HepG2 (cell line): ENCODE results near the gene SBSN. TPM values are rescaled to one million over a fixed set of nuclear protein-coding genes. Genes with fewer than 3 reads are reported as not detected.

Experiments
- ATAC-seq: fragments of 200-7000 bp; cut with Tn5 transposase; 3 replicates; pipeline ENCODE4 v1.9.1; 2020; ENCODE audit warnings: mild to moderate bottlenecking, moderate library complexity
- BruUV-seq: library from RNA; stranded (reverse); fragments of 400-500 nt; replicated peaks from 2 replicates; lab custom pipeline; 2021; lab: Mats Ljungman, UMichigan
- CTCF ChIA-PET: fragments of 300-600 bp; formaldehyde crosslinking; extraction: SDS; loops from one replicate; lab custom pipeline; 2021; ENCODE audit warnings: low total read pairs, inconsistent platforms, low intra/inter-chr PET ratio; lab: Yijun Ruan, JAX
- POLR2A ChIA-PET: fragments of 350-600 bp; sonication (Branson Sonifier 250); formaldehyde crosslinking; loops from one replicate; lab custom pipeline; 2020; ENCODE audit warnings: antibody characterized with exemption, inconsistent platforms; lab: Yijun Ruan, JAX
- DNase-seq: peaks from one replicate; pipeline ENCODE4 v3.0.0-alpha.2; 2015; ENCODE audit warnings: low spot score
- FAIRE-seq: peaks from 3 replicates; lab custom pipeline; 2011; peaks lifted over from hg19 to GRCh38; lab: Jason Lieb, UNC
- H2AFZ ChIP-seq: one replicate; pipeline ENCODE4 v1.6.1; 2011; ENCODE audit warnings: low read length, inconsistent platforms
- H3K27ac ChIP-seq: fragments of 300-600 bp; 3 replicates; pipeline ENCODE4 v1.8.0; 2011; ENCODE audit warnings: mixed run types, mild to moderate bottlenecking, mixed read lengths, low read length, inconsistent platforms; ENCODE audit not compliant: insufficient read depth; ENCODE audit errors: extremely low read length
- H3K27me3 ChIP-seq, 2 experiments: fragments of 200-600 bp in 1 of 2; 2 replicates in 1 of 2; 3 replicates in 1 of 2; pipeline versions ENCODE4 v1.6.0 to v1.8.0; 2011; ENCODE audit warnings: low read length in 2 of 2, mild to moderate bottlenecking in 2 of 2, moderate library complexity in 2 of 2, inconsistent platforms in 1 of 2; ENCODE audit not compliant: insufficient read depth in 2 of 2, control insufficient read depth in 1 of 2
- H3K36me3 ChIP-seq, 2 experiments: fragments of 200-600 bp in 1 of 2; replicated peaks in 1 of 2; 2 replicates in 1 of 2; 3 replicates in 1 of 2; pipeline versions ENCODE4 v1.5.1 to v1.8.0; 2011; ENCODE audit warnings: low read length in 2 of 2, inconsistent platforms in 1 of 2; ENCODE audit not compliant: insufficient read depth in 2 of 2, control insufficient read depth in 1 of 2
- H3K4me1 ChIP-seq: 2 replicates; pipeline ENCODE4 v1.5.1; 2012; ENCODE audit warnings: low read length, inconsistent platforms; ENCODE audit not compliant: insufficient read depth
- H3K4me2 ChIP-seq: 2 replicates; pipeline ENCODE4 v1.6.0; 2011; ENCODE audit warnings: low read depth, low read length, inconsistent platforms
- H3K4me3 ChIP-seq, 3 experiments: fragments of 200-600 bp in 1 of 3; sonication (generic), shearing (Covaris generic) in 1 of 3; replicated peaks in 1 of 3; 2 replicates each; pipeline ENCODE4 v1.5.1; 2011 to 2016; ENCODE audit warnings: low read length in 3 of 3, inconsistent platforms in 2 of 3, low read depth in 2 of 3, mild to moderate bottlenecking in 2 of 3, control low read depth in 1 of 3, mixed read lengths in 1 of 3; ENCODE audit not compliant: insufficient read depth in 1 of 3
- H3K79me2 ChIP-seq: one replicate; pipeline ENCODE4 v1.6.1; 2011; ENCODE audit warnings: low read length, inconsistent platforms; ENCODE audit not compliant: insufficient read depth
- H3K9ac ChIP-seq: 2 replicates; pipeline ENCODE4 v1.6.0; 2011; ENCODE audit warnings: mild to moderate bottlenecking, low read depth, low read length, inconsistent platforms; ENCODE audit not compliant: insufficient read depth
- H3K9me3 ChIP-seq: 2 replicates; pipeline ENCODE4 v1.5.1; 2012; ENCODE audit warnings: mild to moderate bottlenecking, low read length
- H4K20me1 ChIP-seq: 2 replicates; pipeline ENCODE4 v1.6.0; 2011; ENCODE audit warnings: inconsistent platforms, mild to moderate bottlenecking, low read length, moderate library complexity; ENCODE audit not compliant: insufficient read depth
- ARID2 ChIP-seq: sonication (generic); formaldehyde crosslinking; IDR thresholded peaks from 2 replicates; pipeline ENCODE4 v1.8.1; 2022; ENCODE audit warnings: mild to moderate bottlenecking, missing genetic modification reagents, borderline replicate concordance
- ARNT2 ChIP-seq: sonication (generic); formaldehyde crosslinking; IDR thresholded peaks from 2 replicates; pipeline ENCODE4 v1.8.0; 2022; ENCODE audit warnings: mild to moderate bottlenecking, low read depth, missing genetic modification reagents, moderate library complexity
- ELF3 ChIP-seq: IDR thresholded peaks from 2 replicates; pipeline ENCODE4 v1.6.1; 2016; ENCODE audit warnings: missing genetic modification reagents, missing compliant biosample characterization
- GABPA ChIP-seq, 2 experiments: IDR thresholded peaks; 2 replicates each; pipeline ENCODE4 v1.6.1; 2011 to 2016; ENCODE audit warnings: low read depth in 2 of 2, low read length in 1 of 2, missing biosample characterization in 1 of 2, missing genetic modification characterization in 1 of 2
- GABPB1 ChIP-seq: IDR thresholded peaks from 2 replicates; pipeline ENCODE4 v1.6.1; 2016; ENCODE audit warnings: mild to moderate bottlenecking, missing genetic modification reagents, moderate library complexity, missing compliant biosample characterization
- MTF2 ChIP-seq: sonication (generic); formaldehyde crosslinking; IDR thresholded peaks from 2 replicates; pipeline ENCODE4 v1.5.0; 2020; ENCODE audit warnings: missing genetic modification reagents, borderline replicate concordance
- NR2F6 ChIP-seq, 2 experiments: IDR thresholded peaks; 2 replicates each; pipeline ENCODE4 v1.6.1; 2016; ENCODE audit warnings: antibody characterized with exemption in 1 of 2, mild to moderate bottlenecking in 1 of 2
- TEF ChIP-seq: sonication (generic); formaldehyde crosslinking; IDR thresholded peaks from 2 replicates; pipeline ENCODE4 v1.5.0; 2020; ENCODE audit warnings: missing genetic modification reagents
- TMF1 ChIP-seq: sonication (generic); formaldehyde crosslinking; IDR thresholded peaks from 2 replicates; pipeline ENCODE4 v1.8.1; 2022; ENCODE audit warnings: low read depth, missing genetic modification reagents
- ZBTB14 ChIP-seq: sonication (generic); formaldehyde crosslinking; IDR thresholded peaks from 2 replicates; pipeline ENCODE4 v1.4.0; 2020; ENCODE audit warnings: missing genetic modification reagents
- WGBS: methylation state at CpG from one replicate; pipeline ENCODE4 v1.1.6; 2017; ENCODE audit warnings: low lambda C conversion rate; 5-methylcytosine and 5-hydroxymethylcytosine counted together
- in situ Hi-C: cut with HindIII; loops from 2 replicates; pipeline ENCODE4 v1.10.0; 2017; ENCODE audit warnings: low pct_unique_long_range_greater_than_20kb; ENCODE audit not compliant: extremely low pct_ligation_motif_present
- intact Hi-C: fragments of 100-400 bp; cut with micrococcal nuclease; formaldehyde crosslinking; loops from one replicate; pipeline ENCODE4 v1.10.0; 2022; ENCODE audit not compliant: unreplicated experiment
- polyA plus RNA-seq, 8 experiments: library from polyadenylated mRNA; depleted of rRNA in 3 of 8; stranded (reverse) in 7 of 8; unstranded in 1 of 8; fragments of >200 nt; fragmentation: Illumina TruSeq in 4 of 8; extraction: Trizol in 4 of 8; gene quantifications; 2 replicates each; pipeline versions ENCODE4 v1.2.1 to v1.2.3, GENCODE V29; 2011 to 2016; ENCODE audit warnings: low read depth in 4 of 8, missing spikeins in 1 of 8, mixed read lengths in 1 of 8; ENCODE audit not compliant: insufficient read depth in 1 of 8
- total RNA-seq, 5 experiments: library from RNA; depleted of rRNA; stranded (reverse); fragments of >200 nt; fragmentation: Illumina TruSeq; extraction: Trizol; gene quantifications; 2 replicates each; pipeline ENCODE4 v1.2.3, GENCODE V29; 2016; ENCODE audit warnings: low read depth in 1 of 5
- TF ChIP-seq, protein P1 (sequence below): sonication (generic); formaldehyde crosslinking; IDR thresholded peaks from 2 replicates; pipeline ENCODE4 v1.8.0; 2022; ENCODE audit warnings: low read depth, missing genetic modification reagents
- TF ChIP-seq, protein P2 (sequence below): sonication (generic); formaldehyde crosslinking; IDR thresholded peaks from 2 replicates; pipeline ENCODE4 v1.5.0; 2020; ENCODE audit warnings: mild to moderate bottlenecking, missing genetic modification reagents, moderate library complexity

The SBSN gene
- total and polyA plus RNA-seq, 2 of the 13 experiments (the other 11 are each of a cell fraction or from before 2014, with no cell fraction given), result not detected

- TF ChIP-seq, protein P1, sequence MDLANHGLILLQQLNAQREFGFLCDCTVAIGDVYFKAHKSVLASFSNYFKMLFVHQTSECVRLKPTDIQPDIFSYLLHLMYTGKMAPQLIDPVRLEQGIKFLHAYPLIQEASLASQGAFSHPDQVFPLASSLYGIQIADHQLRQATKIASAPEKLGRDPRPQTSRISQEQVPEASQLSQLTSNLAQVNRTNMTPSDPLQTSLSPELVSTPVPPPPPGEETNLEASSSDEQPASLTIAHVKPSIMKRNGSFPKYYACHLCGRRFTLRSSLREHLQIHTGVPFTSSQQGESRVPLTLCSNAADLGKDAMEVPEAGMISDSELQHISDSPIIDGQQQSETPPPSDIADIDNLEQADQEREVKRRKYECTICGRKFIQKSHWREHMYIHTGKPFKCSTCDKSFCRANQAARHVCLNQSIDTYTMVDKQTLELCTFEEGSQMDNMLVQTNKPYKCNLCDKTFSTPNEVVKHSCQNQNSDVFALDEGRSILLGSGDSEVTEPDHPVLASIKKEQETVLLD (CRISPR knock-in tag), result no peak
- TF ChIP-seq TEF (CRISPR knock-in tag), result no peak
These were observed 6.8 kb upstream of the SBSN start (continued) for GRCh38 chr19:35534803-35535480.

- H3K27ac ChIP-seq, result no peak overlapping the region
- in situ Hi-C loops, result no loop called here
- peak; percentile 23 for DNase-seq
- TF ChIP-seq ARNT2 (CRISPR knock-in tag) (no peak), MTF2 (CRISPR knock-in tag) (no peak), GABPB1 (CRISPR knock-in tag) (peak; percentile 25; the same call in 1 of the 2 replicates), TMF1 (CRISPR knock-in tag) (0 out of 2 replicates have a peak, but pooled peaks have one; percentile 33), NR2F6 (IDR thresholded peaks at IDR 0.05) (0 out of 2 replicates have a peak, but pooled peaks have one; percentile 41), NR2F6 (CRISPR knock-in tag; IDR thresholded peaks at IDR 0.05) (0 out of 2 replicates have a peak, but pooled peaks have one; percentile 38), GABPA (IDR thresholded peaks at IDR 0.05; ENCODE audit: low read depth, low read length) (no peak), GABPA (CRISPR knock-in tag; IDR thresholded peaks at IDR 0.05; ENCODE audit: low read depth) (0 out of 2 replicates have a peak, but pooled peaks have one; percentile 18), ZBTB14 (peak; percentile 82), ARID2 (CRISPR knock-in tag) (no peak), ELF3 (CRISPR knock-in tag) (peak; percentile 45; the same call in 1 of the 2 replicates)
- TF ChIP-seq, protein P2, sequence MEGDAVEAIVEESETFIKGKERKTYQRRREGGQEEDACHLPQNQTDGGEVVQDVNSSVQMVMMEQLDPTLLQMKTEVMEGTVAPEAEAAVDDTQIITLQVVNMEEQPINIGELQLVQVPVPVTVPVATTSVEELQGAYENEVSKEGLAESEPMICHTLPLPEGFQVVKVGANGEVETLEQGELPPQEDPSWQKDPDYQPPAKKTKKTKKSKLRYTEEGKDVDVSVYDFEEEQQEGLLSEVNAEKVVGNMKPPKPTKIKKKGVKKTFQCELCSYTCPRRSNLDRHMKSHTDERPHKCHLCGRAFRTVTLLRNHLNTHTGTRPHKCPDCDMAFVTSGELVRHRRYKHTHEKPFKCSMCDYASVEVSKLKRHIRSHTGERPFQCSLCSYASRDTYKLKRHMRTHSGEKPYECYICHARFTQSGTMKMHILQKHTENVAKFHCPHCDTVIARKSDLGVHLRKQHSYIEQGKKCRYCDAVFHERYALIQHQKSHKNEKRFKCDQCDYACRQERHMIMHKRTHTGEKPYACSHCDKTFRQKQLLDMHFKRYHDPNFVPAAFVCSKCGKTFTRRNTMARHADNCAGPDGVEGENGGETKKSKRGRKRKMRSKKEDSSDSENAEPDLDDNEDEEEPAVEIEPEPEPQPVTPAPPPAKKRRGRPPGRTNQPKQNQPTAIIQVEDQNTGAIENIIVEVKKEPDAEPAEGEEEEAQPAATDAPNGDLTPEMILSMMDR (CRISPR knock-in tag), result no peak
These were observed 5.8 kb upstream of the SBSN start for GRCh38 chr19:35533822-35534392.

More at GRCh38 chr19:35533822-35534392, 5.8 kb upstream of the SBSN start:
- H2AFZ ChIP-seq, result no peak overlapping the region
- no peak for FAIRE-seq
- peaks cover 5 to 10% of the 10 kb centered on the region in 2 experiments; a peak in 4 of 5 replicates for H3K27me3 ChIP-seq
- no peaks in the 10 kb centered on the region for H3K79me2 ChIP-seq
- intact Hi-C loops, result no loop called here
- no peak overlapping the region for H3K9ac ChIP-seq
- H3K4me1 ChIP-seq, result peaks cover 29% of the 10 kb centered on the region
- H3K4me2 ChIP-seq, result peak overlapping the region; percentile 51
- 45% methylated on average over 15 of the region's 30 CpGs for WGBS
- ChIA-PET CTCF (no interaction called here), POLR2A (no interaction called here)
- no peaks in the 10 kb centered on the region for H3K36me3 ChIP-seq
- BruUV-seq, result no TSS peak
- peak; percentile 66 for ATAC-seq
- H3K9me3 ChIP-seq, result no peaks in the 10 kb centered on the region
- no peaks in the 10 kb centered on the region for H4K20me1 ChIP-seq
- peak overlapping the region in 1 of 3 experiments; percentile 26; a peak in 1 of 6 replicates for H3K4me3 ChIP-seq
